HepG2 (cell line): Measurements from ENCODE around the gene BCDIN3D. TPM values are rescaled to one million over a fixed set of nuclear protein-coding genes. Genes with fewer than 3 reads are reported as not detected.

ENCODE experiments used
- ATAC-seq: fragments of 200-7000 bp; cut with Tn5 transposase; 3 replicates; pipeline ENCODE4 v1.9.1; 2020; ENCODE audit warnings: mild to moderate bottlenecking, moderate library complexity
- BruUV-seq: library from RNA; stranded (reverse); fragments of 400-500 nt; replicated peaks from 2 replicates; lab custom pipeline; 2021; lab: Mats Ljungman, UMichigan
- CTCF ChIA-PET: fragments of 300-600 bp; formaldehyde crosslinking; extraction: SDS; loops from one replicate; lab custom pipeline; 2021; ENCODE audit warnings: low total read pairs, inconsistent platforms, low intra/inter-chr PET ratio; lab: Yijun Ruan, JAX
- POLR2A ChIA-PET: fragments of 350-600 bp; sonication (Branson Sonifier 250); formaldehyde crosslinking; loops from one replicate; lab custom pipeline; 2020; ENCODE audit warnings: antibody characterized with exemption, inconsistent platforms; lab: Yijun Ruan, JAX
- DNase-seq: peaks from one replicate; pipeline ENCODE4 v3.0.0-alpha.2; 2015; ENCODE audit warnings: low spot score
- FAIRE-seq: peaks from 3 replicates; lab custom pipeline; 2011; peaks lifted over from hg19 to GRCh38; lab: Jason Lieb, UNC
- H2AFZ ChIP-seq: one replicate; pipeline ENCODE4 v1.6.1; 2011; ENCODE audit warnings: low read length, inconsistent platforms
- H3K27ac ChIP-seq: fragments of 300-600 bp; 3 replicates; pipeline ENCODE4 v1.8.0; 2011; ENCODE audit warnings: mixed run types, mild to moderate bottlenecking, mixed read lengths, low read length, inconsistent platforms; ENCODE audit not compliant: insufficient read depth; ENCODE audit errors: extremely low read length
- H3K27me3 ChIP-seq, 2 experiments: fragments of 200-600 bp in 1 of 2; 2 replicates in 1 of 2; 3 replicates in 1 of 2; pipeline versions ENCODE4 v1.6.0 to v1.8.0; 2011; ENCODE audit warnings: low read length in 2 of 2, mild to moderate bottlenecking in 2 of 2, moderate library complexity in 2 of 2, inconsistent platforms in 1 of 2; ENCODE audit not compliant: insufficient read depth in 2 of 2, control insufficient read depth in 1 of 2
- H3K36me3 ChIP-seq, 2 experiments: fragments of 200-600 bp in 1 of 2; replicated peaks in 1 of 2; 2 replicates in 1 of 2; 3 replicates in 1 of 2; pipeline versions ENCODE4 v1.5.1 to v1.8.0; 2011; ENCODE audit warnings: low read length in 2 of 2, inconsistent platforms in 1 of 2; ENCODE audit not compliant: insufficient read depth in 2 of 2, control insufficient read depth in 1 of 2
- H3K4me1 ChIP-seq: 2 replicates; pipeline ENCODE4 v1.5.1; 2012; ENCODE audit warnings: low read length, inconsistent platforms; ENCODE audit not compliant: insufficient read depth
- H3K4me2 ChIP-seq: 2 replicates; pipeline ENCODE4 v1.6.0; 2011; ENCODE audit warnings: low read depth, low read length, inconsistent platforms
- H3K4me3 ChIP-seq, 3 experiments: fragments of 200-600 bp in 1 of 3; sonication (generic), shearing (Covaris generic) in 1 of 3; replicated peaks in 1 of 3; 2 replicates each; pipeline ENCODE4 v1.5.1; 2011 to 2016; ENCODE audit warnings: low read length in 3 of 3, inconsistent platforms in 2 of 3, low read depth in 2 of 3, mild to moderate bottlenecking in 2 of 3, control low read depth in 1 of 3, mixed read lengths in 1 of 3; ENCODE audit not compliant: insufficient read depth in 1 of 3
- H3K79me2 ChIP-seq: one replicate; pipeline ENCODE4 v1.6.1; 2011; ENCODE audit warnings: low read length, inconsistent platforms; ENCODE audit not compliant: insufficient read depth
- H3K9ac ChIP-seq: 2 replicates; pipeline ENCODE4 v1.6.0; 2011; ENCODE audit warnings: mild to moderate bottlenecking, low read depth, low read length, inconsistent platforms; ENCODE audit not compliant: insufficient read depth
- H3K9me3 ChIP-seq: 2 replicates; pipeline ENCODE4 v1.5.1; 2012; ENCODE audit warnings: mild to moderate bottlenecking, low read length
- H4K20me1 ChIP-seq: 2 replicates; pipeline ENCODE4 v1.6.0; 2011; ENCODE audit warnings: inconsistent platforms, mild to moderate bottlenecking, low read length, moderate library complexity; ENCODE audit not compliant: insufficient read depth
- MAZ ChIP-seq, 2 experiments: sonication (generic) in 1 of 2; formaldehyde crosslinking in 1 of 2; IDR thresholded peaks; 2 replicates each; pipeline versions ENCODE4 v1.5.0 to v1.6.1; 2012 to 2020; ENCODE audit warnings: low read depth in 2 of 2, mild to moderate bottlenecking in 2 of 2, borderline replicate concordance in 1 of 2, improper control_type of control experiment in 1 of 2, low read length in 1 of 2, missing genetic modification reagents in 1 of 2, moderate library complexity in 1 of 2
- ZNF605 ChIP-seq: sonication (generic); formaldehyde crosslinking; IDR thresholded peaks from 2 replicates; pipeline ENCODE4 v1.8.0; 2022; ENCODE audit warnings: mild to moderate bottlenecking, missing genetic modification reagents
- WGBS: methylation state at CpG from one replicate; pipeline ENCODE4 v1.1.6; 2017; ENCODE audit warnings: low lambda C conversion rate; 5-methylcytosine and 5-hydroxymethylcytosine counted together
- in situ Hi-C: cut with HindIII; loops from 2 replicates; pipeline ENCODE4 v1.10.0; 2017; ENCODE audit warnings: low pct_unique_long_range_greater_than_20kb; ENCODE audit not compliant: extremely low pct_ligation_motif_present
- intact Hi-C: fragments of 100-400 bp; cut with micrococcal nuclease; formaldehyde crosslinking; loops from one replicate; pipeline ENCODE4 v1.10.0; 2022; ENCODE audit not compliant: unreplicated experiment
- polyA plus RNA-seq, 8 experiments: library from polyadenylated mRNA; depleted of rRNA in 3 of 8; stranded (reverse) in 7 of 8; unstranded in 1 of 8; fragments of >200 nt; fragmentation: Illumina TruSeq in 4 of 8; extraction: Trizol in 4 of 8; gene quantifications; 2 replicates each; pipeline versions ENCODE4 v1.2.1 to v1.2.3, GENCODE V29; 2011 to 2016; ENCODE audit warnings: low read depth in 4 of 8, missing spikeins in 1 of 8, mixed read lengths in 1 of 8; ENCODE audit not compliant: insufficient read depth in 1 of 8
- total RNA-seq, 5 experiments: library from RNA; depleted of rRNA; stranded (reverse); fragments of >200 nt; fragmentation: Illumina TruSeq; extraction: Trizol; gene quantifications; 2 replicates each; pipeline ENCODE4 v1.2.3, GENCODE V29; 2016; ENCODE audit warnings: low read depth in 1 of 5
- TF ChIP-seq, protein P1 (sequence below): sonication (generic); formaldehyde crosslinking; IDR thresholded peaks from 2 replicates; pipeline ENCODE4 v1.5.0; 2020; ENCODE audit warnings: mild to moderate bottlenecking, missing genetic modification reagents, moderate library complexity
- TF ChIP-seq, protein P2 (sequence below): sonication (generic); formaldehyde crosslinking; IDR thresholded peaks from 2 replicates; pipeline ENCODE4 v1.4.0; 2020; ENCODE audit warnings: missing genetic modification reagents, borderline replicate concordance
- TF ChIP-seq, protein P3 (sequence below): sonication (generic); formaldehyde crosslinking; IDR thresholded peaks from 2 replicates; pipeline ENCODE4 v1.5.0; 2020; ENCODE audit warnings: mild to moderate bottlenecking, low read depth, missing genetic modification reagents, borderline replicate concordance
- TF ChIP-seq, protein P4 (sequence below): sonication (generic); formaldehyde crosslinking; IDR thresholded peaks from 2 replicates; pipeline ENCODE4 v1.9.0; 2021; ENCODE audit warnings: missing genetic modification reagents, borderline replicate concordance

BCDIN3D gene
- total and polyA plus RNA-seq, 2 of the 13 experiments (the other 11 are each of a cell fraction or from before 2014, with no cell fraction given): 2.2 to 2.5 TPM

DNA sequence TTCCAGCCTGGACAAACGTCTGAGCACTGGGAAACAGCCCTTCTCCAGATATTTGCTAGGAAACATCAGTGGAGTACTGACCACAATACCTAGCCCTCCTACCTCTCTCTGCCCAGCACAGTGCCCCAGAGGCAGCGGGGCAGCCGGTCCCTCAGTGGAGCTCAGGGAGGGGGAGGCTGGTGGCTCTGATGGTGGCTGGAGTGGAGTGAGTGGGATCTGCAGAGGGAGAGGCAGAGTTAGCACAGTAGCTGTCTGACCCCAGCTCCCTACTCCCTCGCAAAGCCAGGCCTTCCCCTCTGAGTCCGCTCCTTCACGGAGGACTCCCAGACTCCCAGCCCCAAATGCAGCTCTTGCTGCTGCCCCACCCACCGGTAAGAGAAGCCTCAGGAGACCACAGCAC, 44.7 kb downstream of the BCDIN3D start:
- ATAC-seq: no peak
- BruUV-seq: no TSS peak
- H3K79me2 ChIP-seq: no peaks in the 10 kb centered on the region
- H3K27me3 ChIP-seq: no peaks in the 10 kb centered on the region
- FAIRE-seq: no peak
- no peak overlapping the region for H3K9ac ChIP-seq
- no peak overlapping the region for H2AFZ ChIP-seq
- ChIA-PET CTCF (no interaction called here), POLR2A (interaction anchor here (0.5 to 0.9 kb wide), 2 partner anchors 30 to 57 kb away, joined by 3 to 4 read pairs; partner anchors contain the start of genes NCKAP5L and TMBIM6)
- in situ Hi-C loops (no loop called here), intact Hi-C loops (no loop called here)
- no peak overlapping the region for H3K4me3 ChIP-seq
- TF ChIP-seq, protein P1, sequence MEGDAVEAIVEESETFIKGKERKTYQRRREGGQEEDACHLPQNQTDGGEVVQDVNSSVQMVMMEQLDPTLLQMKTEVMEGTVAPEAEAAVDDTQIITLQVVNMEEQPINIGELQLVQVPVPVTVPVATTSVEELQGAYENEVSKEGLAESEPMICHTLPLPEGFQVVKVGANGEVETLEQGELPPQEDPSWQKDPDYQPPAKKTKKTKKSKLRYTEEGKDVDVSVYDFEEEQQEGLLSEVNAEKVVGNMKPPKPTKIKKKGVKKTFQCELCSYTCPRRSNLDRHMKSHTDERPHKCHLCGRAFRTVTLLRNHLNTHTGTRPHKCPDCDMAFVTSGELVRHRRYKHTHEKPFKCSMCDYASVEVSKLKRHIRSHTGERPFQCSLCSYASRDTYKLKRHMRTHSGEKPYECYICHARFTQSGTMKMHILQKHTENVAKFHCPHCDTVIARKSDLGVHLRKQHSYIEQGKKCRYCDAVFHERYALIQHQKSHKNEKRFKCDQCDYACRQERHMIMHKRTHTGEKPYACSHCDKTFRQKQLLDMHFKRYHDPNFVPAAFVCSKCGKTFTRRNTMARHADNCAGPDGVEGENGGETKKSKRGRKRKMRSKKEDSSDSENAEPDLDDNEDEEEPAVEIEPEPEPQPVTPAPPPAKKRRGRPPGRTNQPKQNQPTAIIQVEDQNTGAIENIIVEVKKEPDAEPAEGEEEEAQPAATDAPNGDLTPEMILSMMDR (CRISPR knock-in tag): no peak
- H3K4me1 ChIP-seq: peaks cover 20% of the 10 kb centered on the region
- H3K27ac ChIP-seq: no peak overlapping the region
- no peak for DNase-seq
- H3K4me2 ChIP-seq: no peak overlapping the region
- peaks cover 20 to 51% of the 10 kb centered on the region in 2 experiments for H3K36me3 ChIP-seq
- H4K20me1 ChIP-seq: no peaks in the 10 kb centered on the region
- H3K9me3 ChIP-seq: no peaks in the 10 kb centered on the region
- WGBS: 96% methylated on average over 3 of the region's 7 CpGs

DNA sequence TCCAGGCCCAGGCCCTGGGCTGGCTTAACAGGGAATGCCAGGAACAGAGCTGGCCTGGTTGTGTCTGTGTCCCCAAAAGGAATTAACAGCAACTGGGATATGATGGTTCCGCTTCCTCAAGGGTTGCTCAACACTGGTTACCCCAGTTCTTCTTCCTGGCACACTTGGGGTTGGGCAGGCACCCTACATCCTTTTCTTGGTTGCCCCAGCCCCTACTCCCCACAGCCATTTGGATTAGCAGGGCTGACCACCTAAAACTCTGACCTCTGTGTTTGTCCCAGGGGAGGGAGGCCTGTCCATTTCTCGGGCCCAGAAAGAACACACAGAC, 45.5 kb downstream of the BCDIN3D start:
- in situ Hi-C loops (no loop called here), intact Hi-C loops (no loop called here)
- Histone ChIP-seq H3K9me3 (no peaks in the 10 kb centered on the region), H3K9ac (no peak overlapping the region), H4K20me1 (no peaks in the 10 kb centered on the region), H3K4me3 (no peak overlapping the region), H3K4me2 (no peak overlapping the region), H3K79me2 (no peaks in the 10 kb centered on the region), H3K27me3 (no peaks in the 10 kb centered on the region), H3K36me3 (peaks cover 17 to 42% of the 10 kb centered on the region in 2 experiments), H3K4me1 (peaks cover 20% of the 10 kb centered on the region), H3K27ac (no peak overlapping the region), H2AFZ (no peak overlapping the region)
- FAIRE-seq: no peak
- WGBS: 100% methylated on average over 2 of the region's 2 CpGs
- no TSS peak for BruUV-seq
- DNase-seq: no peak
- CTCF ChIA-PET: no interaction called here
- ATAC-seq: no peak
- POLR2A ChIA-PET: no interaction called here
- TF ChIP-seq, protein P2, sequence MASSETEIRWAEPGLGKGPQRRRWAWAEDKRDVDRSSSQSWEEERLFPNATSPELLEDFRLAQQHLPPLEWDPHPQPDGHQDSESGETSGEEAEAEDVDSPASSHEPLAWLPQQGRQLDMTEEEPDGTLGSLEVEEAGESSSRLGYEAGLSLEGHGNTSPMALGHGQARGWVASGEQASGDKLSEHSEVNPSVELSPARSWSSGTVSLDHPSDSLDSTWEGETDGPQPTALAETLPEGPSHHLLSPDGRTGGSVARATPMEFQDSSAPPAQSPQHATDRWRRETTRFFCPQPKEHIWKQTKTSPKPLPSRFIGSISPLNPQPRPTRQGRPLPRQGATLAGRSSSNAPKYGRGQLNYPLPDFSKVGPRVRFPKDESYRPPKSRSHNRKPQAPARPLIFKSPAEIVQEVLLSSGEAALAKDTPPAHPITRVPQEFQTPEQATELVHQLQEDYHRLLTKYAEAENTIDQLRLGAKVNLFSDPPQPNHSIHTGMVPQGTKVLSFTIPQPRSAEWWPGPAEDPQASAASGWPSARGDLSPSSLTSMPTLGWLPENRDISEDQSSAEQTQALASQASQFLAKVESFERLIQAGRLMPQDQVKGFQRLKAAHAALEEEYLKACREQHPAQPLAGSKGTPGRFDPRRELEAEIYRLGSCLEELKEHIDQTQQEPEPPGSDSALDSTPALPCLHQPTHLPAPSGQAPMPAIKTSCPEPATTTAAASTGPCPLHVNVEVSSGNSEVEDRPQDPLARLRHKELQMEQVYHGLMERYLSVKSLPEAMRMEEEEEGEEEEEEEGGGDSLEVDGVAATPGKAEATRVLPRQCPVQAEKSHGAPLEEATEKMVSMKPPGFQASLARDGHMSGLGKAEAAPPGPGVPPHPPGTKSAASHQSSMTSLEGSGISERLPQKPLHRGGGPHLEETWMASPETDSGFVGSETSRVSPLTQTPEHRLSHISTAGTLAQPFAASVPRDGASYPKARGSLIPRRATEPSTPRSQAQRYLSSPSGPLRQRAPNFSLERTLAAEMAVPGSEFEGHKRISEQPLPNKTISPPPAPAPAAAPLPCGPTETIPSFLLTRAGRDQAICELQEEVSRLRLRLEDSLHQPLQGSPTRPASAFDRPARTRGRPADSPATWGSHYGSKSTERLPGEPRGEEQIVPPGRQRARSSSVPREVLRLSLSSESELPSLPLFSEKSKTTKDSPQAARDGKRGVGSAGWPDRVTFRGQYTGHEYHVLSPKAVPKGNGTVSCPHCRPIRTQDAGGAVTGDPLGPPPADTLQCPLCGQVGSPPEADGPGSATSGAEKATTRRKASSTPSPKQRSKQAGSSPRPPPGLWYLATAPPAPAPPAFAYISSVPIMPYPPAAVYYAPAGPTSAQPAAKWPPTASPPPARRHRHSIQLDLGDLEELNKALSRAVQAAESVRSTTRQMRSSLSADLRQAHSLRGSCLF: no peak
- TF ChIP-seq, protein P3, sequence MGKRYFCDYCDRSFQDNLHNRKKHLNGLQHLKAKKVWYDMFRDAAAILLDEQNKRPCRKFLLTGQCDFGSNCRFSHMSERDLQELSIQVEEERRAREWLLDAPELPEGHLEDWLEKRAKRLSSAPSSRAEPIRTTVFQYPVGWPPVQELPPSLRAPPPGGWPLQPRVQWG (CRISPR knock-in tag): no peak
- TF ChIP-seq ZNF605 (CRISPR knock-in tag): no peak
- TF ChIP-seq, protein P4, sequence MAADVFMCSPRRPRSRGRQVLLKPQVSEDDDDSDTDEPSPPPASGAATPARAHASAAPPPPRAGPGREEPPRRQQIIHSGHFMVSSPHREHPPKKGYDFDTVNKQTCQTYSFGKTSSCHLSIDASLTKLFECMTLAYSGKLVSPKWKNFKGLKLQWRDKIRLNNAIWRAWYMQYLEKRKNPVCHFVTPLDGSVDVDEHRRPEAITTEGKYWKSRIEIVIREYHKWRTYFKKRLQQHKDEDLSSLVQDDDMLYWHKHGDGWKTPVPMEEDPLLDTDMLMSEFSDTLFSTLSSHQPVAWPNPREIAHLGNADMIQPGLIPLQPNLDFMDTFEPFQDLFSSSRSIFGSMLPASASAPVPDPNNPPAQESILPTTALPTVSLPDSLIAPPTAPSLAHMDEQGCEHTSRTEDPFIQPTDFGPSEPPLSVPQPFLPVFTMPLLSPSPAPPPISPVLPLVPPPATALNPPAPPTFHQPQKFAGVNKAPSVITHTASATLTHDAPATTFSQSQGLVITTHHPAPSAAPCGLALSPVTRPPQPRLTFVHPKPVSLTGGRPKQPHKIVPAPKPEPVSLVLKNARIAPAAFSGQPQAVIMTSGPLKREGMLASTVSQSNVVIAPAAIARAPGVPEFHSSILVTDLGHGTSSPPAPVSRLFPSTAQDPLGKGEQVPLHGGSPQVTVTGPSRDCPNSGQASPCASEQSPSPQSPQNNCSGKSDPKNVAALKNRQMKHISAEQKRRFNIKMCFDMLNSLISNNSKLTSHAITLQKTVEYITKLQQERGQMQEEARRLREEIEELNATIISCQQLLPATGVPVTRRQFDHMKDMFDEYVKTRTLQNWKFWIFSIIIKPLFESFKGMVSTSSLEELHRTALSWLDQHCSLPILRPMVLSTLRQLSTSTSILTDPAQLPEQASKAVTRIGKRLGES: no peak
- no peak for TF ChIP-seq MAZ (IDR thresholded peaks at IDR 0.05; ENCODE audit: borderline replicate concordance, low read depth, low read length)
- TF ChIP-seq MAZ (CRISPR knock-in tag; IDR thresholded peaks at IDR 0.05; ENCODE audit: low read depth): no peak
